Epithelial cell of prostate (primary cell): ENCODE results near the gene WTAP.
"Not testable (repeated sequence)": the region's sequence is repeated elsewhere in the genome, so short reads cannot be mapped to it uniquely, and the experiment has no call there.

Experiments
- DNase-seq: peaks from one replicate; pipeline ENCODE4 v3.0.0-alpha.2; 2011; ENCODE audit warnings: low read depth, low spot score
- H3K27ac ChIP-seq: fragments of 450-650 bp; 2 replicates; pipeline ENCODE4 v1.5.1; 2017; ENCODE audit warnings: mild to moderate bottlenecking

The WTAP gene

GRCh38 chr6:159693128-159693893 is 34.0 kb upstream of the WTAP start, which contains the start of gene SOD2:
SOD2 (minus strand) TSS chr6:159693241; CDS start chr6:159693167, 74 bp downstream.
- H3K27ac ChIP-seq, result peak within 1 kb of the TSS; percentile 80
- DNase-seq, result no peak

- peak; percentile 60 for DNase-seq
- peak overlapping the region; percentile 80 for H3K27ac ChIP-seq
These were observed 33.3 kb upstream of the WTAP start for GRCh38 chr6:159693894-159694545.

- DNase-seq, result no peak
- no peak overlapping the region for H3K27ac ChIP-seq
These were observed 31.3 kb upstream of the WTAP start for GRCh38 chr6:159695984-159696383.

GRCh38 chr6:159700970-159701369 is 26.3 kb upstream of the WTAP start:
- DNase-seq, result no peak
- peak overlapping the region; percentile 78 for H3K27ac ChIP-seq

GRCh38 chr6:159701413-159701999 is 25.8 kb upstream of the WTAP start:
- peak; percentile 58 for DNase-seq
- H3K27ac ChIP-seq, result peak overlapping the region; percentile 78

GRCh38 chr6:159710603-159711002 is 16.7 kb upstream of the WTAP start:
- H3K27ac ChIP-seq, DNase-seq: not testable (repeated sequence)

- not testable (repeated sequence) for H3K27ac ChIP-seq, DNase-seq
These were observed 14.9 kb upstream of the WTAP start for GRCh38 chr6:159712389-159712788.

- DNase-seq, result no peak
- no peak overlapping the region for H3K27ac ChIP-seq
These were observed 13.3 kb upstream of the WTAP start for GRCh38 chr6:159713984-159714383.

- H3K27ac ChIP-seq, result no peak overlapping the region
- DNase-seq, result no peak
These were observed 12.9 kb upstream of the WTAP start for GRCh38 chr6:159714404-159714803.

- no peak for DNase-seq
- H3K27ac ChIP-seq, result no peak overlapping the region
These were observed 12.1 kb upstream of the WTAP start for GRCh38 chr6:159715166-159715565.

GRCh38 chr6:159715605-159716004 is 11.7 kb upstream of the WTAP start:
- DNase-seq, result no peak
- peak overlapping the region; percentile 76 for H3K27ac ChIP-seq

GRCh38 chr6:159716247-159717096 is 10.8 kb upstream of the WTAP start:
- peak; percentile 87 for DNase-seq

GRCh38 chr6:159718634-159719033 is 8.7 kb upstream of the WTAP start:
- no peak overlapping the region for H3K27ac ChIP-seq
- no peak for DNase-seq

More at GRCh38 chr6:159716247-159717096, 10.8 kb upstream of the WTAP start:
- peak overlapping the region; percentile 76 for H3K27ac ChIP-seq

- no peak for DNase-seq
- H3K27ac ChIP-seq, result no peak overlapping the region
These were observed 8.0 kb upstream of the WTAP start for GRCh38 chr6:159719287-159719686.

GRCh38 chr6:159720708-159721107 is 6.6 kb upstream of the WTAP start:
- no peak for DNase-seq
- no peak overlapping the region for H3K27ac ChIP-seq

GRCh38 chr6:159721981-159722380 is 5.3 kb upstream of the WTAP start:
- not testable (repeated sequence) for DNase-seq, H3K27ac ChIP-seq

- H3K27ac ChIP-seq, result no peak overlapping the region
- no peak for DNase-seq
These were observed 4.7 kb upstream of the WTAP start for GRCh38 chr6:159722655-159723054.

GRCh38 chr6:159723259-159723658 is 4.0 kb upstream of the WTAP start:
- no peak for DNase-seq
- no peak overlapping the region for H3K27ac ChIP-seq

- DNase-seq, result no peak
- H3K27ac ChIP-seq, result no peak overlapping the region
These were observed 2.5 kb upstream of the WTAP start for GRCh38 chr6:159724778-159725177.

- DNase-seq, H3K27ac ChIP-seq: not testable (repeated sequence)
These were observed 2.1 kb upstream of the WTAP start for GRCh38 chr6:159725208-159725607.
